Upper lobe of left lung (tissue), 4 donors: ENCODE data around the gene ATOX1.

Source experiments
- CTCF ChIP-seq, 6 experiments: fragments of 450-650 bp in 4 of 6; fragments of 200-600 bp in 2 of 6; sonication (generic) in 2 of 6; IDR thresholded peaks; one replicate each; pipeline ENCODE4 v1.5.1; 2016 to 2019; ENCODE audit warnings: antibody characterized with exemption in 6 of 6
- EP300 ChIP-seq, 4 donors: sonication (generic); formaldehyde crosslinking; IDR thresholded peaks; one replicate each; pipeline ENCODE4 v1.5.1; 2017; ENCODE audit warnings: antibody characterized with exemption in 4 of 4, control low read depth in 2 of 4
- POLR2AphosphoS5 ChIP-seq, 2 donors: sonication (generic); formaldehyde crosslinking; IDR thresholded peaks; one replicate each; pipeline ENCODE4 v1.5.1; 2017; ENCODE audit warnings: antibody characterized with exemption in 2 of 2

GRCh38 chr5:151700820-151701219, 57.6 kb downstream of the ATOX1 start:
- TF ChIP-seq CTCF (IDR thresholded peaks at IDR 0.05) (no peak), EP300 (IDR thresholded peaks at IDR 0.05) (no peak), POLR2AphosphoS5 (IDR thresholded peaks at IDR 0.05) (no peak)
